HG02938 (cell line): Measurements from ENCODE around the gene OR6F1.
"Not testable (repeated sequence)": the region's sequence is repeated elsewhere in the genome, so short reads cannot be mapped to it uniquely, and the experiment has no call there.

Experiments used
- ATAC-seq: cut with Tn5 transposase; IDR thresholded peaks from one replicate; pipeline ENCODE4 v1.9.1; 2021; ENCODE audit warnings: mild to moderate bottlenecking, moderate library complexity; ENCODE audit not compliant: unreplicated experiment

The OR6F1 gene

GRCh38 chr1:247716546-247716945 lies at the start of gene OR6F1:
OR6F1 (minus strand) TSS chr1:247716646; CDS start chr1:247712755, 3,891 bp downstream.
- no peak for ATAC-seq

- no peak for ATAC-seq
Measured at GRCh38 chr1:247760456-247760855, 44.0 kb upstream of the OR6F1 start, which contains the start of gene OR1C1. OR1C1 (minus strand) TSS chr1:247760556; CDS start chr1:247758406, 2,150 bp downstream.

GRCh38 chr1:247754311-247754710 lies 37.9 kb upstream of the OR6F1 start:
- ATAC-seq = not testable (repeated sequence)

GRCh38 chr1:247749870-247750269 lies 33.4 kb upstream of the OR6F1 start:
- ATAC-seq = no peak

GRCh38 chr1:247748041-247748440 lies 31.6 kb upstream of the OR6F1 start, which contains the start of gene OR14A2:
OR14A2 (minus strand) TSS chr1:247748141.
- ATAC-seq = no peak

GRCh38 chr1:247747616-247748015 lies 31.2 kb upstream of the OR6F1 start:
- no peak for ATAC-seq

GRCh38 chr1:247746391-247746935 lies 30.0 kb upstream of the OR6F1 start:
- no peak for ATAC-seq

- not testable (repeated sequence) for ATAC-seq
Measured at GRCh38 chr1:247742215-247742760, 25.8 kb upstream of the OR6F1 start.

GRCh38 chr1:247741756-247742155 lies 25.3 kb upstream of the OR6F1 start:
- no peak for ATAC-seq

GRCh38 chr1:247740721-247741120 lies 24.3 kb upstream of the OR6F1 start:
- ATAC-seq = no peak

- no peak for ATAC-seq
Measured at GRCh38 chr1:247738315-247738714, 21.9 kb upstream of the OR6F1 start, which contains the start of gene OR14K1. OR14K1 (plus strand) TSS chr1:247738615; CDS start chr1:247738615, 0 bp downstream.

- no peak for ATAC-seq
Measured at GRCh38 chr1:247721222-247721621, 4.8 kb upstream of the OR6F1 start.

GRCh38 chr1:247713753-247714152 lies 2.7 kb downstream of the OR6F1 start:
- ATAC-seq = no peak

- ATAC-seq = not testable (repeated sequence)
Measured at GRCh38 chr1:247710681-247711080, 5.8 kb downstream of the OR6F1 start.

- ATAC-seq = no peak
Measured at GRCh38 chr1:247701338-247701737, 15.1 kb downstream of the OR6F1 start.

GRCh38 chr1:247681288-247681897 lies 35.1 kb downstream of the OR6F1 start:
- peak; percentile 92 for ATAC-seq

GRCh38 chr1:247680171-247680570 lies 36.3 kb downstream of the OR6F1 start:
- no peak for ATAC-seq

GRCh38 chr1:247679639-247680038 lies 36.8 kb downstream of the OR6F1 start, which contains the start of gene OR13G1:
OR13G1 (minus strand) TSS chr1:247679739; CDS start chr1:247673041, 6,698 bp downstream.
- ATAC-seq = no peak

GRCh38 chr1:247669225-247669624 lies 47.2 kb downstream of the OR6F1 start:
- no peak for ATAC-seq
